Upper lobe of left lung (tissue), 4 donors: ENCODE data around the gene PP2D1.

Experiments
- CTCF ChIP-seq, 6 experiments: fragments of 450-650 bp in 4 of 6; fragments of 200-600 bp in 2 of 6; sonication (generic) in 2 of 6; IDR thresholded peaks; one replicate each; pipeline ENCODE4 v1.5.1; 2016 to 2019; ENCODE audit warnings: antibody characterized with exemption in 6 of 6
- POLR2AphosphoS5 ChIP-seq, 2 donors: sonication (generic); formaldehyde crosslinking; IDR thresholded peaks; one replicate each; pipeline ENCODE4 v1.5.1; 2017; ENCODE audit warnings: antibody characterized with exemption in 2 of 2

- TF ChIP-seq CTCF (IDR thresholded peaks at IDR 0.05) (no peak), POLR2AphosphoS5 (IDR thresholded peaks at IDR 0.05) (no peak)
Observed at GRCh38 chr3:19994796-19995195, 17.3 kb downstream of the PP2D1 start.
